Left lung (tissue), 10 donors: ENCODE results near the gene PITPNM1. TPM values are rescaled to one million over a fixed set of nuclear protein-coding genes. Genes with fewer than 3 reads are reported as not detected.

ENCODE experiments used
- ATAC-seq: fragments of 200-7000 bp; cut with Tn5 transposase; one replicate; pipeline ENCODE4 v1.9.1; 2020; ENCODE audit warnings: moderate library complexity
- DNase-seq, 4 donors: peaks; one replicate each; pipeline ENCODE4 v3.0.0-alpha.2; 2013 to 2020
- H3K27ac ChIP-seq, 2 donors: fragments of 200-600 bp; sonication (generic) in 1 of 2; one replicate each; pipeline versions ENCODE4 v1.5.0 to v1.8.0; 2020 to 2021
- H3K27me3 ChIP-seq, 2 donors: fragments of 200-600 bp; sonication (generic) in 1 of 2; one replicate each; pipeline versions ENCODE4 v1.5.0 to v1.8.0; 2020 to 2021
- H3K36me3 ChIP-seq, 2 donors: fragments of 200-600 bp; sonication (generic) in 1 of 2; one replicate each; pipeline versions ENCODE4 v1.5.0 to v1.8.0; 2020 to 2021
- H3K4me1 ChIP-seq, 2 donors: fragments of 200-600 bp; one replicate each; pipeline ENCODE4 v1.8.0; 2021
- H3K4me3 ChIP-seq, 2 donors: fragments of 200-600 bp; sonication (generic) in 1 of 2; one replicate each; pipeline versions ENCODE4 v1.5.0 to v1.8.0; 2020 to 2021; ENCODE audit warnings: mild to moderate bottlenecking in 1 of 2
- H3K9me3 ChIP-seq, 2 donors: fragments of 200-600 bp; sonication (generic) in 1 of 2; one replicate each; pipeline versions ENCODE4 v1.5.0 to v1.8.0; 2020 to 2021
- CTCF ChIP-seq, 2 donors: fragments of 200-600 bp; sonication (generic) in 1 of 2; IDR thresholded peaks; one replicate each; pipeline versions ENCODE4 v1.5.0 to v1.8.0; 2021; ENCODE audit warnings: antibody characterized with exemption in 2 of 2
- intact Hi-C, 2 donors: fragments of 100-400 bp; cut with DNase I; formaldehyde crosslinking; loops; one replicate each; pipeline versions ENCODE4 v1.11.2 to v1.14.2; 2022
- microRNA-seq, 2 donors: library from miRNA; unstranded; fragments of <30 nt; microRNA quantifications; one replicate each; pipeline ENCODE4, GENCODE V29; 2019
- polyA plus RNA-seq, 6 donors: library from polyadenylated mRNA; unstranded; fragments of 120-200 nt; gene quantifications; one replicate each; pipeline ENCODE4 v1.2.1, GENCODE V29; 2013; ENCODE audit not compliant: insufficient read length in 6 of 6
- total RNA-seq, 2 donors: library from RNA; stranded (reverse); fragmentation: NEBNext Ultra II Directional; extraction: Animal tissue kit (Norgen Biotek cat#: 25700); gene quantifications; one replicate each; pipeline ENCODE4 v1.2.1, GENCODE V29; 2021
- donor health status: DM: no; HTN: yes; CAD: no.
- donor health status: DM: no; HTN: no; CAD: no.

The PITPNM1 gene
- total and polyA plus RNA-seq, 8 donors, result 15.5 to 55.5 (median 24.6) TPM

- no peak for ATAC-seq
- peaks cover 0 to 31% of the 10 kb centered on the region in 2 donors for H3K4me1 ChIP-seq
- H3K27me3 ChIP-seq, result no peaks in the 10 kb centered on the region
- no peak overlapping the region for H3K27ac ChIP-seq
- H3K9me3 ChIP-seq, result no peaks in the 10 kb centered on the region
- no peak for TF ChIP-seq CTCF (IDR thresholded peaks at IDR 0.05)
- peak in 1 of 4 donors; percentile 55 for DNase-seq
- no peak overlapping the region for H3K4me3 ChIP-seq
- H3K36me3 ChIP-seq, result no peaks in the 10 kb centered on the region
- intact Hi-C loops, result no loop called here
Measured at GRCh38 chr11:67448220-67448609, 56.9 kb downstream of the PITPNM1 start.

- peaks cover 6 to 57% of the 10 kb centered on the region in 2 donors for H3K4me1 ChIP-seq
- H3K27ac ChIP-seq, result no peak overlapping the region
- ATAC-seq (no peak), DNase-seq (no peak)
- TF ChIP-seq CTCF (IDR thresholded peaks at IDR 0.05), result no peak
- no peaks in the 10 kb centered on the region for H3K9me3 ChIP-seq
- peaks cover 0 to 18% of the 10 kb centered on the region in 2 donors for H3K36me3 ChIP-seq
- no peak overlapping the region for H3K4me3 ChIP-seq
- intact Hi-C loops, result no loop called here
- H3K27me3 ChIP-seq, result no peaks in the 10 kb centered on the region
Measured at GRCh38 chr11:67445515-67445914, 59.6 kb downstream of the PITPNM1 start.

- H3K4me1 ChIP-seq, result peaks cover 6 to 63% of the 10 kb centered on the region in 2 donors
- ATAC-seq (peak; percentile 1), DNase-seq (peak in 1 of 4 donors; percentile 72)
- H3K4me3 ChIP-seq, result peak overlapping the region; percentile 79 to 89
- peaks cover 0 to 46% of the 10 kb centered on the region in 2 donors for H3K36me3 ChIP-seq
- H3K27me3 ChIP-seq, result no peaks in the 10 kb centered on the region
- TF ChIP-seq CTCF (IDR thresholded peaks at IDR 0.05), result no peak
- H3K9me3 ChIP-seq, result no peaks in the 10 kb centered on the region
- intact Hi-C loops, result no loop called here
- H3K27ac ChIP-seq, result peak overlapping the region; percentile 91 to 96
Measured at GRCh38 chr11:67442504-67443404, 62.4 kb downstream of the PITPNM1 start.

Small RNA genes within 50 kb of the gene (microRNA-seq; reads per million reads assigned to microRNA genes)
- gene MIR6752, result 0.27 to 0.34 reads per million in 2 donors

Other genes with a start within 250 kb of the PITPNM1 start
- gene GRK2, start 238.9 kb downstream of the PITPNM1 start, total RNA-seq, result 100 to 1,000 TPM in 1 of 2 donors, 10 to 100 TPM in 1; 55.2 to 118 TPM
- 10 to 100 TPM; 56.9 to 79.9 (median 59.4) TPM for gene GRK2, start 238.9 kb downstream of the PITPNM1 start, polyA plus RNA-seq
- gene ANKRD13D, start 216.1 kb downstream of the PITPNM1 start, total RNA-seq, result 10 to 100 TPM; 48.0 to 81.2 TPM
- 10 to 100 TPM; 34.5 to 61.0 (median 49.6) TPM for gene ANKRD13D, start 216.1 kb downstream of the PITPNM1 start, polyA plus RNA-seq
- gene SSH3, start 201.8 kb downstream of the PITPNM1 start, total RNA-seq, result 10 to 100 TPM; 28.7 to 44.9 TPM
- gene SSH3, start 201.8 kb downstream of the PITPNM1 start, polyA plus RNA-seq, result 10 to 100 TPM; 23.0 to 34.5 (median 28.3) TPM
- gene POLD4, start 151.8 kb downstream of the PITPNM1 start, total RNA-seq, result 10 to 100 TPM; 67.7 to 77.3 TPM
- 10 to 100 TPM; 26.7 to 35.1 (median 32.5) TPM for gene POLD4, start 151.8 kb downstream of the PITPNM1 start, polyA plus RNA-seq
- gene CLCF1, start 131.8 kb downstream of the PITPNM1 start, total RNA-seq, result 1 to 10 TPM; 7.3 to 9.2 TPM
- gene CLCF1, start 131.8 kb downstream of the PITPNM1 start, polyA plus RNA-seq, result 10 to 100 TPM; 10.9 to 15.3 (median 12.3) TPM
- 10 to 100 TPM; 18.4 to 21.5 TPM for gene RAD9A, start 113.4 kb downstream of the PITPNM1 start, total RNA-seq
- gene RAD9A, start 113.4 kb downstream of the PITPNM1 start, polyA plus RNA-seq, result 10 to 100 TPM; 22.9 to 31.3 (median 24.5) TPM
- gene PPP1CA, start 103.5 kb downstream of the PITPNM1 start, total RNA-seq, result 100 to 1,000 TPM; 138 to 173 TPM
- 100 to 1,000 TPM; 108 to 144 (median 139) TPM for gene PPP1CA, start 103.5 kb downstream of the PITPNM1 start, polyA plus RNA-seq
- gene TBC1D10C, start 101.3 kb downstream of the PITPNM1 start, total RNA-seq, result 10 to 100 TPM in 1 of 2 donors, 1 to 10 TPM in 1; 8.0 to 15.5 TPM
- 1 to 10 TPM; 4.2 to 6.5 (median 5.1) TPM for gene TBC1D10C, start 101.3 kb downstream of the PITPNM1 start, polyA plus RNA-seq
- gene CARNS1, start 89.7 kb downstream of the PITPNM1 start, total RNA-seq, result 1 to 10 TPM in 1 of 2 donors, under 1 TPM in 1; 0.71 to 1.2 TPM
- 1 to 10 TPM; 2.9 to 5.6 (median 4.1) TPM for gene CARNS1, start 89.7 kb downstream of the PITPNM1 start, polyA plus RNA-seq
- gene RPS6KB2, start 76.9 kb downstream of the PITPNM1 start, total RNA-seq, result 10 to 100 TPM; 37.7 to 44.1 TPM
- 10 to 100 TPM; 39.6 to 47.0 (median 42.0) TPM for gene RPS6KB2, start 76.9 kb downstream of the PITPNM1 start, polyA plus RNA-seq
- gene PTPRCAP, start 67.7 kb downstream of the PITPNM1 start, total RNA-seq, result 10 to 100 TPM in 1 of 2 donors, 1 to 10 TPM in 1; 5.4 to 12.5 TPM
- 1 to 10 TPM; 1.6 to 3.0 (median 2.2) TPM for gene PTPRCAP, start 67.7 kb downstream of the PITPNM1 start, polyA plus RNA-seq
- 100 to 1,000 TPM; 111 to 119 TPM for gene CORO1B, start 61.9 kb downstream of the PITPNM1 start, total RNA-seq
- gene CORO1B, start 61.9 kb downstream of the PITPNM1 start, polyA plus RNA-seq, result 10 to 100 TPM; 43.5 to 61.1 (median 50.4) TPM
- gene GPR152, start 52.6 kb downstream of the PITPNM1 start, total RNA-seq, result not detected
- gene GPR152, start 52.6 kb downstream of the PITPNM1 start, polyA plus RNA-seq, result not detected
- 1 to 10 TPM; 2.0 to 2.7 TPM for gene CABP4, start 50.0 kb downstream of the PITPNM1 start, total RNA-seq
- gene CABP4, start 50.0 kb downstream of the PITPNM1 start, polyA plus RNA-seq, result 1 to 10 TPM; 1.4 to 2.8 (median 2.2) TPM
- 10 to 100 TPM; 45.9 to 51.8 TPM for gene TMEM134, start 36.1 kb downstream of the PITPNM1 start, total RNA-seq
- gene TMEM134, start 36.1 kb downstream of the PITPNM1 start, polyA plus RNA-seq, result 10 to 100 TPM; 33.4 to 51.8 (median 43.3) TPM
- gene AIP, start 22.3 kb downstream of the PITPNM1 start, total RNA-seq, result 10 to 100 TPM; 61.7 to 68.2 TPM
- gene AIP, start 22.3 kb downstream of the PITPNM1 start, polyA plus RNA-seq, result 10 to 100 TPM; 55.7 to 62.5 (median 60.4) TPM
- gene CDK2AP2, start 2.8 kb upstream of the PITPNM1 start, total RNA-seq, result 10 to 100 TPM; 82.2 to 92.8 TPM
- 10 to 100 TPM; 25.8 to 40.0 (median 29.2) TPM for gene CDK2AP2, start 2.8 kb upstream of the PITPNM1 start, polyA plus RNA-seq
- not detected for gene CABP2, start 18.1 kb upstream of the PITPNM1 start, total RNA-seq
- gene CABP2, start 18.1 kb upstream of the PITPNM1 start, polyA plus RNA-seq, result not detected
- 1,000 to 10,000 TPM in 1 of 2 donors, 100 to 1,000 TPM in 1; 790 to 1,058 TPM for gene GSTP1, start 78.4 kb upstream of the PITPNM1 start, total RNA-seq
- 100 to 1,000 TPM; 651 to 768 (median 717) TPM for gene GSTP1, start 78.4 kb upstream of the PITPNM1 start, polyA plus RNA-seq
- gene NDUFV1, start 101.6 kb upstream of the PITPNM1 start, total RNA-seq, result 100 to 1,000 TPM; 136 to 155 TPM
- gene NDUFV1, start 101.6 kb upstream of the PITPNM1 start, polyA plus RNA-seq, result 100 to 1,000 TPM; 155 to 204 (median 170) TPM
- 10 to 100 TPM; 10.7 to 18.1 TPM for gene NUDT8, start 124.6 kb upstream of the PITPNM1 start, total RNA-seq
- gene NUDT8, start 124.6 kb upstream of the PITPNM1 start, polyA plus RNA-seq, result 1 to 10 TPM; 3.8 to 5.8 (median 5.0) TPM
- gene TBX10, start 134.4 kb upstream of the PITPNM1 start, total RNA-seq, result not detected
- gene TBX10, start 134.4 kb upstream of the PITPNM1 start, polyA plus RNA-seq, result under 1 TPM in 1 of 6 donors, not detected in 5; 0.18 TPM
- under 1 TPM; 0.29 to 0.61 TPM for gene ACY3, start 145.4 kb upstream of the PITPNM1 start, total RNA-seq
- gene ACY3, start 145.4 kb upstream of the PITPNM1 start, polyA plus RNA-seq, result under 1 TPM; 0.23 to 0.74 (median 0.57) TPM
- under 1 TPM; 0.79 to 0.94 TPM for gene ALDH3B2, start 169.3 kb upstream of the PITPNM1 start, total RNA-seq
- 1 to 10 TPM in 4 of 6 donors, under 1 TPM in 2; 0.91 to 1.7 (median 1.1) TPM for gene ALDH3B2, start 169.3 kb upstream of the PITPNM1 start, polyA plus RNA-seq